HG03432 (cell line): Measurements from ENCODE around the gene DDX31.

ENCODE experiments used
- ATAC-seq: cut with Tn5 transposase; IDR thresholded peaks from one replicate; pipeline ENCODE4 v1.9.1; 2021; ENCODE audit warnings: mild to moderate bottlenecking, moderate library complexity; ENCODE audit not compliant: unreplicated experiment

Gene DDX31

GRCh38 chr9:132551556-132551955 is 118.2 kb downstream of the DDX31 start:
- no peak for ATAC-seq

DNA sequence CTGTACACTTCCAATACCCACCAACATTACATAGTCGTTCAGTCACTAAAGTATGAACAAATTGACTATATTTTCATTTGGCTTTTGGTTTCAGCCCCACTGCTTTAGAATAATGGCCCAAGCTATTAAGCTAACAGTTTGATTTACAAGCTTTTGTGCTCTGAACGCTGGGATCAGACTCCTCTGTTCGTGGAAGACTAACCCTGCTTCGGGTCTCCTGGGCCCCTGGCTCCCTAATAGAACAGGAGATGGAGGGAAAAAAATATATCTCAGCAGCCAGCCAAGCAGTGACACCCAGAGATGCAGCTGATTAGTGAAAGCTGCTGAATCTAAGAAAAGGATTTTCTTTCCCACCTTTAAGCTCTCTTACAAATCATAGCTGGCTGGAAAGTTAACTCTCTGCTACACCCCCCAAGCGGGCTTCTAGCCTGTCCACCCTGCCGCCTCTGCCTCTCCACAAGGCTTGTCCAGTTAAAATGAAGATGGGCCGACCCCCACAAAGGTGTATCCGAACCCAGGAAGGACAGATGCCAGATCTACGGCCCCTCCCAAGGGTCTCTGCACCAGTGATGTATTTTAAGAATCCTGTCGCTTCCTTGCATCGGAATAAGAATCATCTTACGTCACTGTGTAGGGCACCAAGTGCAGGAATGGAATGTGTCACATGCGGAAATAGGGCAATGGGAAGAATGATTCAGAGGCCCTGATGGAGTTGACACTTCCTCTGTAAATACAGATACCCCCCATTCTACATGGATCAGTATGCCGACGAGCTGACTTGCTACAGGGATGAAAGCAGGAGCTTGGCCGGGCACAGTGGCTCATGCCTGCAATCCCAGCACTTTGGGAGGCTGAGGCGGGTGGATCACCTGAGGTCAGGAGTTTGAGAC is 120.8 kb downstream of the DDX31 start:
- no peak for ATAC-seq

DNA sequence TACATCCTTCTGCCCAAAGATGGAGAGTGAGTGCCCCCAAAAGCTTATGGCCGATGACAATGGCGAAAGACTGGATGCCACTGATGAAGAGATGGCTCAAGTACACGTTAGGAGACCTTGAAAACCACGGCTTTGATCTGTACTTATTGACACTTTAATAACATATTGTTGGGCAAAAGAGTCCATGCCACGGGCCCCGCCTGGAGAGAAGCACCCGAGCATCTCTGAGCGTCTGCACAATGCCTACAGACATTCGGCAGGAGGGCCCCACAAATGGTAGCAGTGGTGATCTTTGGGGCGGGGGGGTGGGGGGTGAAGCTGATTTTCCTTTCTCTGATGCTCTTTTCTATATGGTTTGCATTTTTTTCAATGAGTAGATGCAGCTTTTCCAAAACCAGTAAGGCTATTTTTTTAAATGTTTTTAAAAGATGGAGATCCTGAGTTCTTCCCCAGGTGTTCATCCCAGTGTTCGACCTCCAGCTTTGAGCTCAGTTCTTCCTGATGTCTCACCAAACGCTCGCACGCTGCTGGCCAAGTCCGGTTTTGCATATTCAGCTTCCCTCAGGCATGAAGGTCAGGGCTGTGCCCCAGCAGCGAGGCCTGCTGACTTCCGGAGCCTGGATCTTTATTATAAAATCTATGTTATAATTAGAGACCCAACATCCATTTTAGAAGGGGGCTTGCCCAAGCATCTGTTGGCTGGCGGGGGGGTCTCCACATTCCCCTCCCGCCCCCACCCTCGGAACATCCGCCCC is 121.6 kb downstream of the DDX31 start:
- ATAC-seq, result no peak

DNA sequence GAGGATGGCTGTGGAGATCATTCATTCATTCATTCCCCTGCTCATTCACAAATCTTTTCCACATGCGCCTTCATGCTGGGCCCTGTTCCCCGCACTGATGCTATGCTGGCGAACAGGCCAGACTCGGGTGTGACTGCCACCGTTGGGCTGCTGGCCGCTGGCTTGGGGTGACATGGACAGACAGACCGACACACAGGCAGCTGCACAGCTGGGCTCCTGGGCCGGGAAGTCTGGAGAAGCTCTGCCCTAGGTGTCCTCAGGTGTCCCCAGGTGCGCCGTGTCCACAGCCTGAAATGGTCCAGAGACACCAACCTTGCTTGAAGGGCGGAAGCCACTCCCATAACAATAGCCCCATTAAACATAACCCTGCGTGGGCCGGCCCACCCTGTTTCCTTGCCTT is 122.3 kb downstream of the DDX31 start:
- no peak for ATAC-seq

DNA sequence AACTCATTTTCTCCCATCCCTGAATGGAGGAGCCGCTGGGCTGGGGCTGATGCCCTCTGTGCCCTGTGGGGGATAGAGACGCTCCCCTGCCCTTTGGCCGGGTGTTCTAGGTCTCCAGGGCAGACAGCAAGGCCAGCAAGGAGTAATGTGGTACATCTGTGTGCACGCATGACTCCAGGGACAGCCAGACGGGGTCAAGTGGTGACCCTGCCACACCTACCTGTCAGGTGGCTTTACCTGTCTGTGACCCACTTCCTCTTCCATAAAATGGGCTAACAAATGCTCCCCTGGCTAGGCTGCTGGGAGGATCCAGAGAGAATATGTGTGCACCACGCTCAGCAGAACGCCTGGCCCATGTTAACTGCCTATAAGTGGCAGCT is 122.7 kb downstream of the DDX31 start:
- ATAC-seq, result no peak

DNA sequence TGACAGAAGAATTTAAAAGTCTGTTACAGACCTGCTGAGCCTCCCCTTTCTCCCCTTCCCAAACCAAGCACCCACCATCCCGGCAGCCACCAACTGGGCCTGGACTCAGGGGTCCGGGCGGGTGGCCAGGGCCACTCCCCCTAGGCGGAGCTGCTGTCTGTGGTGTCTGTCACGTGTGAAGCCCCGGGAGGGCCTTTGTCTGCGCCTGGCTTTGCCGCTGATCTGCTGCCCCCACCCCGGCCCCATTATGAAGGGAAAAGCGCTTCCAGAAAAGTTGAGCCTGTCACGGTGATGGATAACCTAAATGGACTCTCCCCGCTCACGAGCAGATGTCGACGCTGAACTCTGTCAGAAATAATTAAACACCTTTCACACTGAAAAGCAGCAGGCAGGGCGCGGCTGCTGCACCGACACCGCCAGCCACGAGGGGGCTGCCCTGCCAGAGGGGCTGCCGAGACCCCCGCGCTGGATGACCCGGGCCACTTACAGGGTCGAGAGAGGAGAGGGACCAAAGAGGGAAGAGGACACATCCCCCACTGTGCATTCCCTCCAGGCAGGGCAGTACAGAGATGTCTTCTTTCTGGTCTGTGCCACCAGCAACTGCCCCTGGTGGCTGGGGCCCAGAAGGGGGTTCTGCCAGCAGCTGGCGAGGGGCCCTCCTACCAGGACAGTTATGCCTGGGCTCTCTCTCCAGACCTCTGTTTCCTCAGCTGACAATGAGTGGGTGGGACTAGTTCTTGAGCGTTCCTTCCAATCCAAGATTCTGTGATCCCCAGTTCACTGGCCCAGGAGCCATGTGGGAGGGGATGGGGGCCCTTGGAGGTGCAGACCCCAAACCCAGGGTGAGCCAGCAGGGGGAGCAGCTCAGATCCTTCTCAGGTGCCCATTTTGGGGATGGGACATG is 123.4 kb downstream of the DDX31 start:
- no peak for ATAC-seq

DNA sequence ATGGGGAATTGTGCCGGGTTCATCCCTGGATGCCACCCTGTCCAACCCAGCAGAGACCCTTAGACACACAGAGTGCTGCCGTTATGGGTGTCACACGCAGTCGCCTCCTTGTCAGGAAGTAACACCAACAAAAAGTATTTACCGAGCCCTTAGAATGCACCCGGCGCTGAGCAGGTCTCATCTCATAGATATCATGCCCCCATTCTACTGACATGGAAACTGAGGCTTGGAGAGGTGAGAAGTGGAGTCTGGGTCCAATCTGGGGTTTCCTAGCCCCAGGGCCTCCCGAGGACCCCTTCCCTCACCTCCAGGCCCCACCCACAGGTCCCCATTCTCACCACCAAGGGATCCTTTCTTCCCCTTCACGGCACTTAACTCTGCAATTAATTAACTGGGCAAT is 124.2 kb downstream of the DDX31 start:
- ATAC-seq, result no peak

- ATAC-seq, result no peak
Observed at GRCh38 chr9:132543960-132544359, 125.8 kb downstream of the DDX31 start.

DNA sequence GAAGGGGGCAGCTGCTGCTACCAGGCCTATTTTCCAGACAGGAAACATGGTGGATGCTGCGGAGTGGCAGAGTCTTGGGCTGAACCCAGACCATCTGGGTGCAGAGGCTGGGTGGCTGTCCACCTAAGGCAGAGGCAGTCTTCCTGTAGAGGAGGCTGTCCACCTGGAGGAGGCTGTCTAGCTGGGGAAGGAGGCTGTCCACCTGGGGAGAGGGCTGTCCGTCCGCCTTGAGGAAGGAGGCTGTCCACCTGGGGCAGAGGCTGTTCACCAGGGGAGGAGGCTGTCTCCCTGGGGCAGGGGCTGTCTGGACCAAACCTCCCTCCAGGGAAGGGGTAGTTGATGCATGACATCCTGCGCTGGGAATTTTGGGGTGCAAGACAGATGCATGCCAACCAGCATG is 126.5 kb downstream of the DDX31 start:
- no peak for ATAC-seq
